Thyroid gland (tissue), 4 donors: Measurements from ENCODE around the gene MTA1. TPM values are rescaled to one million over a fixed set of nuclear protein-coding genes. Genes with fewer than 3 reads are reported as not detected.

Experiments
- DNase-seq, 2 donors: peaks; one replicate each; pipeline ENCODE4 v3.0.0-alpha.2; 2019
- H3K27ac ChIP-seq, 3 donors: fragments of 200-600 bp; sonication (generic); 1 replicate in 2 of 3; 2 replicates in 1 of 3; pipeline ENCODE4 v1.5.1; 2016 to 2019; ENCODE audit warnings: mild to moderate bottlenecking in 1 of 3, moderate library complexity in 1 of 3
- H3K27me3 ChIP-seq: fragments of 200-600 bp; sonication (generic); one replicate; pipeline ENCODE4 v1.5.1; 2019
- H3K36me3 ChIP-seq, 2 donors: fragments of 200-600 bp; sonication (generic); one replicate each; pipeline ENCODE4 v1.5.1; 2016 to 2019
- H3K4me1 ChIP-seq, 2 donors: fragments of 200-600 bp; sonication (generic); one replicate each; pipeline ENCODE4 v1.5.1; 2017 to 2019
- H3K4me3 ChIP-seq, 3 donors: fragments of 200-600 bp; sonication (generic); replicated peaks in 1 of 3; 1 replicate in 2 of 3; 2 replicates in 1 of 3; pipeline ENCODE4 v1.5.1; 2016; ENCODE audit warnings: mild to moderate bottlenecking in 1 of 3
- H3K9me3 ChIP-seq: fragments of 200-600 bp; sonication (generic); one replicate; pipeline ENCODE4 v1.5.1; 2017
- POLR2A ChIP-seq, 2 donors: fragments of 450-650 bp; IDR thresholded peaks; one replicate each; pipeline ENCODE4 v1.6.1; 2017; ENCODE audit warnings: antibody characterized with exemption in 2 of 2, mild to moderate bottlenecking in 2 of 2, moderate library complexity in 1 of 2
- WGBS, 2 donors: methylation state at CpG; one replicate each; pipeline ENCODE4 v1.1.5; 2017; 5-methylcytosine and 5-hydroxymethylcytosine counted together
- intact Hi-C: fragments of 100-400 bp; cut with DNase I; formaldehyde crosslinking; loops from one replicate; pipeline ENCODE4 v1.15.1; 2023
- total RNA-seq, 4 donors: library from RNA; depleted of rRNA; stranded (reverse); fragments of >200 nt; gene quantifications; one replicate each; pipeline ENCODE4 v1.2.3, GENCODE V29; 2016
- TF ChIP-seq, protein P1 (sequence below), 6 experiments: fragments of 200-600 bp in 3 of 6; fragments of 450-650 bp in 3 of 6; sonication (generic) in 3 of 6; IDR thresholded peaks; one replicate each; pipeline ENCODE4 v1.5.1; 2016 to 2019; ENCODE audit warnings: antibody characterized with exemption in 6 of 6, mild to moderate bottlenecking in 2 of 6, inconsistent platforms in 1 of 6, moderate library complexity in 1 of 6

The MTA1 gene
- total RNA-seq, 4 donors from 2014 or later, result 66.2 to 111 (median 90.0) TPM

DNA sequence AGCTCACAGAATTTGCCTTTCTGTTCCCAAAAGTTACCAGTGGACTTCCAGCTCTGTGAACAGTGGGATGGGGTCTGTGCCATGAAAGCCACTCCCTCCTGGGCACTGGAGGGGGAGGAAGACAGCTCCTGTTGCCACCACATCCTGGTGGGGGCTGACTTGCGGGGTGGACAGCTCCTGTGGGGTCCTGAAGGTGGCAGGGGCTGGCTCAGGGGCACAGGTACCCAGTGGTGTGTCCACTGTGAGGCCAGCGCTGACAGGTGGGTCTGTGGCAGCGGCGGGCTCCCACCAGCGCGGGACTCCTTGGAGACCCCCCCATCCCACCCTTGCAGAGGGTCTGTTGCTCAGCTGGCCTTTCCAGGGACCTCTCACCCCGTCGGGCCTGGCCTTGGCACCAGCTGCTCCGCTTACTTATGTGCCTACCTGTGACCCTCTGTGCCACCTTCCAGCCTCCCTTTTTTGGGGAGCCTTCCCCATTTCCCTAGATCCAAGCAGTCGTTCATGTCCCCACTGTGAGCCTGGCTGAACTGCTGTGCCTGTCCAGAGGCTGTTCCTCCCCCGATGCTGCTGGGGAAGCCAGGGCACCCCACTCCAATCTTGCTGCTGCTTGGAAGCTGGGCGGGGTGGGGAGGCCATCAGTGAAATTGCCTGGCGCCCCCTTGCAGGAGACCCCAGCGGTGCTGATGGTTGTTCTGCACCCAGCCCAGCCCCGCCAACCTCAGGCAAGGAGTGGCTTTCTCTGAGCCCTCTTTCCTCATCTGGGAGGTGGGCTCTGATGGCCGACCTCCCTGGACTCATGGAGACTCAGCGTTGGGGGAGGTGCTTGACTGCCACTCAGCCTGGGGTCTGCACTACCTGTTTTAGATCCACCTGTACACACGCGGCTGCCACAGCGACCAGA, 73.6 kb downstream of the MTA1 start:
- no peak overlapping the region for H3K27ac ChIP-seq
- intact Hi-C loops, result loop anchor here (5.0 kb wide), 2 partner anchors 46 to 181 kb away; partner anchors contain the start of gene PACS2
- H3K4me3 ChIP-seq, result no peak overlapping the region
- H3K9me3 ChIP-seq, result no peaks in the 10 kb centered on the region
- peaks cover 19 to 20% of the 10 kb centered on the region in 2 donors for H3K4me1 ChIP-seq
- H3K27me3 ChIP-seq, result no peaks in the 10 kb centered on the region
- H3K36me3 ChIP-seq, result no peaks in the 10 kb centered on the region
- no peak for DNase-seq
- 87% methylated on average over 14 to 16 of the region's 20 CpGs for WGBS, 2 donors
- TF ChIP-seq, protein P1, sequence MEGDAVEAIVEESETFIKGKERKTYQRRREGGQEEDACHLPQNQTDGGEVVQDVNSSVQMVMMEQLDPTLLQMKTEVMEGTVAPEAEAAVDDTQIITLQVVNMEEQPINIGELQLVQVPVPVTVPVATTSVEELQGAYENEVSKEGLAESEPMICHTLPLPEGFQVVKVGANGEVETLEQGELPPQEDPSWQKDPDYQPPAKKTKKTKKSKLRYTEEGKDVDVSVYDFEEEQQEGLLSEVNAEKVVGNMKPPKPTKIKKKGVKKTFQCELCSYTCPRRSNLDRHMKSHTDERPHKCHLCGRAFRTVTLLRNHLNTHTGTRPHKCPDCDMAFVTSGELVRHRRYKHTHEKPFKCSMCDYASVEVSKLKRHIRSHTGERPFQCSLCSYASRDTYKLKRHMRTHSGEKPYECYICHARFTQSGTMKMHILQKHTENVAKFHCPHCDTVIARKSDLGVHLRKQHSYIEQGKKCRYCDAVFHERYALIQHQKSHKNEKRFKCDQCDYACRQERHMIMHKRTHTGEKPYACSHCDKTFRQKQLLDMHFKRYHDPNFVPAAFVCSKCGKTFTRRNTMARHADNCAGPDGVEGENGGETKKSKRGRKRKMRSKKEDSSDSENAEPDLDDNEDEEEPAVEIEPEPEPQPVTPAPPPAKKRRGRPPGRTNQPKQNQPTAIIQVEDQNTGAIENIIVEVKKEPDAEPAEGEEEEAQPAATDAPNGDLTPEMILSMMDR (IDR thresholded peaks at IDR 0.05), result no peak
- TF ChIP-seq POLR2A (IDR thresholded peaks at IDR 0.05), result no peak

- Histone ChIP-seq H3K36me3 (no peaks in the 10 kb centered on the region), H3K4me3 (no peak overlapping the region), H3K9me3 (no peaks in the 10 kb centered on the region), H3K4me1 (peaks cover 11 to 16% of the 10 kb centered on the region in 2 donors), H3K27me3 (no peaks in the 10 kb centered on the region), H3K27ac (no peak overlapping the region)
- DNase-seq, result no peak
- intact Hi-C loops, result loop anchor here (5.0 kb wide), 2 partner anchors 47 to 182 kb away; partner anchors contain the start of gene PACS2
- 71 to 96% methylated on average over 1 to 13 of the region's 16 CpGs for WGBS, 2 donors
- TF ChIP-seq POLR2A (IDR thresholded peaks at IDR 0.05), result no peak
- TF ChIP-seq, protein P1 (IDR thresholded peaks at IDR 0.05), result no peak
Observed at GRCh38 chr14:105493921-105494605, 74.4 kb downstream of the MTA1 start.

DNA sequence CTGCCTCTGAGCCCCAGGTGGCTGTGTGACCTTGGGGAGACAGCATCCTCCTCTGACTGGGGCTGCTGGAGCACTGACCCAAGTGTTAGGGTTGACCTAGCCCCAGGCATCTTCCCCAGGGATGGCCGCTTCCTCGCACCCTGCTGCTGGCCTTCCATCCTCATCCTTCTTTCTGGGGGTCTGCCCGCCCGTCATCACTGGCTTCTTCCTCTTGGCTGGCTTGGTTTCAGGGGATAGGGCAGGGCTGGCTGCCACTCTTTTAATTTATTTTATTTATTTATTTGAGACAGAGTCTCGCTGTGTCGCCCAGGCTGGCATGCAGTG, 74.9 kb downstream of the MTA1 start:
- intact Hi-C loops, result loop anchor here (5.0 kb wide), 2 partner anchors 47 to 182 kb away; partner anchors contain the start of gene PACS2
- H3K9me3 ChIP-seq, result no peaks in the 10 kb centered on the region
- DNase-seq, result no peak
- WGBS, 2 donors, result 97 to 98% methylated on average over 6 of the region's 6 CpGs
- H3K4me3 ChIP-seq, result no peak overlapping the region
- H3K27me3 ChIP-seq, result no peaks in the 10 kb centered on the region
- TF ChIP-seq, protein P1 (IDR thresholded peaks at IDR 0.05), result no peak
- no peak for TF ChIP-seq POLR2A (IDR thresholded peaks at IDR 0.05)
- no peaks in the 10 kb centered on the region for H3K36me3 ChIP-seq
- peaks cover 6 to 11% of the 10 kb centered on the region in 2 donors for H3K4me1 ChIP-seq
- H3K27ac ChIP-seq, result no peak overlapping the region

DNA sequence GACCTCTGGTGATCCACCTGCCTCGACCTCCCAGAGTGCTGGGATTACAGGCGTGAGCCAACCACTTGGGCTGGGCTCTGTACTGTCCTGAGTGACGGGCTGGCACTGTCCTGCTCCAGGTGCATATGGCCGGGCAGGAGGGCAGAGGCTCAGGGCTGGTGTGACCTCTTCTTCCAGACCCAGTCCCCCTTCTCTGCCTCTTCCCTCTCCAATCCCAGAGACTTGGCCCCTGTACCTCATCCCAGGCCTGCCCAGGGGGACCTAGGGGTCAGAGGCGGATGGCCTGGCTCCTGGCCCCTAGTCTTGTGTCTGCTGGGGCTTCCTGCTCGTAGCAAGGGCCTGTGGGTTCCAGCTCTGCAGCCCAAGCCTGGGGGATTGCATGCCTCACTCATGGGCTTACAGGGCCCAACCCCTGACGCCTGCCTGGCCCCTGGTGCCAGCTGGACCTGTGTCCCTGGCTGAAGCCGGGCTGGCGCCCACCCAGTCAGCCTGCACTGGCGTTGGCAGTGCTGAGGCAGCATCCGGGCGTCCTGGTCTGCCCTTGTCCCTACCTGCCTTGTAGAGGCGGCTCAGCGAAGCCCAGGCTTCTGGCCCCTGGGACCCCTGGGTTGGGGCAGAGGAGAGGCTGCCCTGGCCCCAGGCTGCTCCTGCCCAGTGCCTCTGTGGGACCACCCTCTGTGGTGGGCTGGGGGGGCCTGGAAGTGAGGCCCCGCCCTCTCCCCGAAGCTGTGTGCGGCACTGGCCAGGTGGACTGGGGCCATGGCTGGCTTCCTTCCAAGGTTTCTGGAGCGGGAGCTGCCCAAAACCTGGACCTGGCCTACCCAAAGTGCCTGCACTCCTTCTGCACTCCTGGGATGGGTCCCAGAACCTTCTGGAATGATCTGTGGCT, 75.7 kb downstream of the MTA1 start:
- Histone ChIP-seq H3K27ac (no peak overlapping the region), H3K4me1 (peaks cover 5 to 6% of the 10 kb centered on the region in 2 donors), H3K27me3 (no peaks in the 10 kb centered on the region), H3K4me3 (no peak overlapping the region), H3K9me3 (no peaks in the 10 kb centered on the region), H3K36me3 (no peaks in the 10 kb centered on the region)
- WGBS, 2 donors, result 94 to 96% methylated on average over 4 to 7 of the region's 18 CpGs
- no peak for TF ChIP-seq POLR2A (IDR thresholded peaks at IDR 0.05)
- TF ChIP-seq, protein P1 (IDR thresholded peaks at IDR 0.05), result no peak
- no peak for DNase-seq
- intact Hi-C loops, result no loop called here
